Breast epithelium (tissue), 3 donors: Measurements from ENCODE around the gene TMEM41B.

Source experiments
- CTCF ChIP-seq, 3 donors: fragments of 450-650 bp; IDR thresholded peaks; one replicate each; pipeline ENCODE4 v1.5.1; 2016 to 2017; ENCODE audit warnings: antibody characterized with exemption in 3 of 3, mild to moderate bottlenecking in 3 of 3, moderate library complexity in 3 of 3
- POLR2A ChIP-seq: fragments of 450-650 bp; IDR thresholded peaks from one replicate; pipeline ENCODE4 v1.6.1; 2016; ENCODE audit warnings: antibody characterized with exemption, mild to moderate bottlenecking, moderate library complexity
- POLR2AphosphoS5 ChIP-seq, 3 donors: sonication (generic); formaldehyde crosslinking; IDR thresholded peaks; one replicate each; pipeline ENCODE4 v1.6.1; 2017; ENCODE audit warnings: antibody characterized with exemption in 3 of 3

GRCh38 chr11:9266926-9267325 is 47.5 kb downstream of the TMEM41B start:
- no peak for TF ChIP-seq CTCF (IDR thresholded peaks at IDR 0.05)
- no peak for TF ChIP-seq POLR2AphosphoS5 (IDR thresholded peaks at IDR 0.05)
- no peak for TF ChIP-seq POLR2A
